Measurements from ENCODE around the gene UBE3D.
"Not testable (repeated sequence)": the region's sequence is repeated elsewhere in the genome, so short reads cannot be mapped to it uniquely, and the experiment has no call there.

Gene UBE3D

GRCh38 chr6:82978362-82978945 is 87.2 kb downstream of the UBE3D start:
- no peak for DNase-seq (ENCODE audit: low read depth in 2 of 2)

- DNase-seq (ENCODE audit: low read depth in 2 of 2): no peak
Observed at GRCh38 chr6:82976179-82976578, 89.5 kb downstream of the UBE3D start.

DNA sequence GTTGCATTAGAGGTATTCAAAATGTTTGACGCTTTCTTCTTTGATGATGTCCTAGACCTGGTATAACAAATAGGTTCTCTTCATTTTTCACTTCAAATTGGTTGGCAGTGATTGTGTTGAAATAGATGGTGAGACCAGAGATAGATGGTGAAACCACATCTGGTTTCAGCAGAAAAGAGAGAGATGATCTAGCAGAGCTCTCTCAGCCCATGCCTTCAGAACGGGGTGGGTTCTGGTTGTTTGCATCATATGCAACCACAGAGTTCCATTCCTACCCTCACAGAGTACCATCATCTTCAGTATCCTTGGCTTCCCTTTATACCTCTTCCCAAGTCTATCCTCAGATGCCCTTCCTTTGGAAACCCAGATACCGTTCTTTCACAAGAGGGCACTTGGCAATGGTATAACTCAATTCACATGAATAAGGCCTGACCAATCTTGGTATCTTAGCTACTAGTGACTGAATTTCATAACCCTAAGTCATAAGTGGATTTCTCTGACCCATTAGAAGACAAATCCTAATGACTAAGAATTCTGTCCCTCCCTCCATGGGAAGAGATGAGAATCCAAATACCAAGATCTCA is 93.7 kb downstream of the UBE3D start:
- DNase-seq (ENCODE audit: low read depth in 2 of 2): no peak

DNA sequence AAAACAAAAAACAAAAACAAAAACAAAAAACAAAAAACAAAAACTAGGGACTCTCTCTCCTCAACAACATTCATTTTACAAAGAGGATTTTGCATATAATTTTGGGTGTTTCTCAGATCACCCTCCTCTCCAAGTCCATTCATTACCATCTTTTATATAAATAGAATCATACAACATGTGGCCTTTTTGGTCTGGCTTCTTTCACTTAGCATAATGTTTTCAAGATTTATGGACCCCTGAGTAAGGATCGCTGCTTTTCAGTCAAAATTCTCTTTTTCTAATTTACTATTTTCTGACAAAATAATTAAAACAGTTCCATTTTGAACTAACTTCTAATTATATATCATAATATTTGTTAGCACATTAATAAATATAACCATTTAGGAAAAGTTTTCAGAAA is 94.8 kb downstream of the UBE3D start:
- no peak for DNase-seq (ENCODE audit: low read depth in 2 of 2)

GRCh38 chr6:82968708-82969107 is 96.9 kb downstream of the UBE3D start:
- no peak for DNase-seq (ENCODE audit: low read depth in 2 of 2)

- DNase-seq (ENCODE audit: low read depth in 2 of 2): no peak
Observed at GRCh38 chr6:82963191-82963925, 102.3 kb downstream of the UBE3D start.

- DNase-seq (ENCODE audit: low read depth in 2 of 2): no peak
Observed at GRCh38 chr6:82959385-82959941, 106.2 kb downstream of the UBE3D start.

DNA sequence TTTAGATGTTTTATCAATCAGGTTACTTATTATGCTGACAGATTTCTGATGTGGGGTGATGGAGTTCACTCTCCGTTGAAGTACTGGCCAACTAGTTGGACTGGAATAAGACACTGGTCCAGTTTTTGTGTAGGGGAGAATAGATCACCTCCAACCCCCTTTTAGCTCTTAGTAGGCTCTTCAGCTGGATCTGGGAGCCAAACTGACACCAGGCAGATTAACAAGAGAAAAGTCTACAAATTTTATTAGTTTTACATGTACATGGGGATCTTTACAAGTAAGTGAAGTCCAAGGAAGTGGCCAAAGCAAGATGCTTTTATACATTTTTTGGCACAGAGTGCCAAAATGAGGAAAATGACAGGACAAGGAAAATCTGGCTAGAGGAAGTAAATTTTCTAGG is 107.1 kb downstream of the UBE3D start:
- no peak for DNase-seq (ENCODE audit: low read depth in 2 of 2)

DNA sequence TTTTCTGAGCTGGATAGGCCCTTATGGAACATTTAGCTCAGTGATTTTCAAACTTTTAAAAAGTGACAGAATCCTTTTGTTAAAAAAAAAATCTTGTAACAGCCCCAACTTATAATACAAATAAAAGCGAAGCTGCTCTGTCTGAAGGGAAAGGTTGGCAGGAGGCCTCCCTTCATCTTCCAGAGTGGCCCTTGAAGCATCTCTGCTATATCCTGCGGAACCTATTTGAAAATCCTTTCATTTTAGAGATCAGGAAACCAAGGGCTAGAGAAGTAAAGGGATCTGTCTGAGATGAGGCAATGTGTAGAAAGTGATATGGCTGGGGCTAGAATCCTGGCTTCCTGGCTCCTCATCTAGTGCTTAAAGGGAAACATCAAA is 107.8 kb downstream of the UBE3D start:
- no peak for DNase-seq (ENCODE audit: low read depth in 2 of 2)

GRCh38 chr6:82957171-82957867 is 108.3 kb downstream of the UBE3D start:
- no peak for DNase-seq (ENCODE audit: low read depth in 2 of 2)

DNA sequence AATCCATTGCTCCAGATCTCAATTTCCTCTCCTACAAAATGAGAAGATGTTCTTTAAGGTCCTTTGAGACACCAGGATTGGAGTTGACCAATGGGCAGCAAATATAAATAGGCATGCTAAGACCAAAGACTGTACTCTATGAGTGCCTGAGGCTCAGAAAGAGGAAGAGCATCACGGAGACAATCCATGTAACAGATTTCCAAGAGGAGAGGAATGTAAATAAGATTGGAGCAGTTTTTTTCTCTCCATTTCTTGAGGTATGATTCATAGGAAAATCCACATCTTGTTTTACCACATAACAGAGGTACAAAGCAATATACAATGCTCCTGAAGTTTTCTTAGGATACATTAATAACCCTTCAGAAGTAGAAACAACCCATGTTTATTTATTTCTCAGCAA is 109.8 kb downstream of the UBE3D start:
- DNase-seq (ENCODE audit: low read depth in 2 of 2): no peak

DNA sequence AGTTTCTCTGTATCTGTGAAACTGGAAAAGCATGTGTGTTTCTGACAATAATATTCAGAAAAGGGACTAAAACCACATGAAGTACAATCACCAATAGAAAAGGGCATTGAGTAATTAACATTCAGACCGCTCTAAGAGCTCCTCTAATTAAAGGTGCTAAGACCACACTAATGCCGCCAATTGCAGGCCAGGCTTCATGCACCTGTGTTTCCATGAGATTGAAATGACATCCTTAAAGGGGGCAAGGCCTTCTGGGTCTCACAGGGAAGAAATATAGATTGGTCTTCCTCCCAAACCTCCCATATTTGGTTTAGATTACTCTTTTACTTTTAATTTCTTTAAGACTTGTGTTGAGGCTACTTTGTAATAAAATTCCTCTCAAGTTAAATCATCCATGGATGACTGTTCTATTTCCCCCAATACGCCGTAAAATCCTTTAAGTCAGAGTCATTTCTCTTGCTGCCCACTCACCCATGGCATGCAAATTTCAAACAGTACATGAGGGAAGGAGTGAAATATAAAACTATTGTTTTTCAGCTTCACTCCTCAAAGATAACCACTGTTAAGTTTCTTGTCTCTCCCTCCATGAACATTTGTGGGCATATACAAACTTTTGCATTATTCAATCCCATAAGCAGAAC is 110.6 kb downstream of the UBE3D start:
- no peak for DNase-seq (ENCODE audit: low read depth in 2 of 2)

DNA sequence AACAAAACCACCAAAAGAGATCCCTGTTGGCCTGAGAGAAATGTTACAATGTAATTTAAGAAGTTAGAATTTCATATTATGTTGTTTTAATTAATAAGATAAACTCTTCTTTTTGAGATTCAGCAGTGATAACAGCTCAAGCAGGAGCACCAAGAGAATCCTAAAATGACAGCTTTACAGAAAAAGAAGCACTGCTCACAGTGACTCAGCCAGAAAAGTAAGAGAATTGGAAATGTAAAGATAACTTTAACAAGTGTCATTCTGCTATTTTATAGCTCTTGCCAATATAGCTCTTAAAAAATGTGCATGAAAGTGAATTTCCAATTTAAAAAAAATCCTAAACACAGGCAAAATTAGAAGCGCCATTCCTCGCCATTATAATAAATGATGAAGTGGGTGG is 111.3 kb downstream of the UBE3D start:
- no peak for DNase-seq (ENCODE audit: low read depth in 2 of 2)

DNA sequence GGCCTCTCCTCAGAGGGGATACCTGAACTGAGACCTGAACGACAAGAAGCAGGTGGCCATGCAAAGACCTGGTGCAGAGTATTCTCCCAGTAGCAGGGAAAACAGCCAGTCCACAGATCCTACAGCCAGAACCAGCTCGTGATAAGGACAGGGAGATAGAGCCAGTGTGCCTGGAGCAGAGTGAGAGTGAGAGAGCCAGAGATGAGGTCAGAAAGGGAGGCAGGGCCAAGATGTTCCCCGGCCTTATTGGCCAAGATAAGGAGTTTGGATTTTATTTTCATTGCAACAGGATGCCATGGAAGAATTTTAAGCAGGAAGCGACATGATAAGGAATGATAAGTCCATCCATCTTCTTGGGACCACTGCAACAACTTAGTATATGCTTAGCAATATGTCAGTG is 111.8 kb downstream of the UBE3D start:
- no peak for DNase-seq (ENCODE audit: low read depth in 2 of 2)

DNA sequence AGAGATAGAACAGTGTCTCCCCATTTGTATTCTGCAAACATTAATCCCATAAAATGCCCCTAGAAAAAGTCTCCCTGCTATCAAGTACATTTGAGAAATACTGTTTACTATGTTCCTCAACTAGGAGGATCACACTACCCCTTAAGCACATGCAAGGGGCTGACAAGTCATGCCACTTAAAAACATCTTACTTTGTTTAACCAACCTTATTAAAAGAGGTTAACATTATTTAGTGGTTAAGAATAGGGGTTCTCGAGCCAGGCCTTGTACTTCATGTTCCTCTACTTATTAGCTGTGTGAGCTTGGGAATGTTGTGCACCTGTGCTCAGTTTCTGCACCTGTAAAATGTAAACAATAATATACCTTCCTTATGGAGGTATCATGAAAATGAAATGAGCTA is 113.7 kb downstream of the UBE3D start:
- no peak for DNase-seq (ENCODE audit: low read depth in 2 of 2)

DNA sequence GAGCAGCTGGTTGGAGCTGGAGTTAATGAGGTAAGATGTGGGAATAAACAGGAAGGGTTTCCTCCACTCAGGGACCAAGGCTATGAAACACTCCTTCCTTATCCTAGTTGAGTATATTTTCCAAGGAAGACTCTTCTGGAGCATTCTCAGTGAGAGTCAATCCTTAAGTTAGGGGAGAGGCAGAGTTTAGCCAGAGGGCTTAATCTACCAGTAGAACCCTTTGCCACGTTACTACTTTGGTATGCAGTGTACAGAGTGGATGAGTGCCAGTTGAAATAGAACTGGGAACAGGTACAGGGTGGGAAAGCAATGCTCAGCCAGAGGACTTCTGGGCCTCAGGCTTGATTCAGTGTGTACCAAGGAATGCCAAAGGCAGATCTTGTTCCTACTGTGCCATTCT is 114.3 kb downstream of the UBE3D start:
- DNase-seq (ENCODE audit: low read depth in 2 of 2): no peak

GRCh38 chr6:82930915-82931314 is 134.7 kb downstream of the UBE3D start:
- not testable (repeated sequence) for DNase-seq (ENCODE audit: low read depth in 2 of 2)

DNA sequence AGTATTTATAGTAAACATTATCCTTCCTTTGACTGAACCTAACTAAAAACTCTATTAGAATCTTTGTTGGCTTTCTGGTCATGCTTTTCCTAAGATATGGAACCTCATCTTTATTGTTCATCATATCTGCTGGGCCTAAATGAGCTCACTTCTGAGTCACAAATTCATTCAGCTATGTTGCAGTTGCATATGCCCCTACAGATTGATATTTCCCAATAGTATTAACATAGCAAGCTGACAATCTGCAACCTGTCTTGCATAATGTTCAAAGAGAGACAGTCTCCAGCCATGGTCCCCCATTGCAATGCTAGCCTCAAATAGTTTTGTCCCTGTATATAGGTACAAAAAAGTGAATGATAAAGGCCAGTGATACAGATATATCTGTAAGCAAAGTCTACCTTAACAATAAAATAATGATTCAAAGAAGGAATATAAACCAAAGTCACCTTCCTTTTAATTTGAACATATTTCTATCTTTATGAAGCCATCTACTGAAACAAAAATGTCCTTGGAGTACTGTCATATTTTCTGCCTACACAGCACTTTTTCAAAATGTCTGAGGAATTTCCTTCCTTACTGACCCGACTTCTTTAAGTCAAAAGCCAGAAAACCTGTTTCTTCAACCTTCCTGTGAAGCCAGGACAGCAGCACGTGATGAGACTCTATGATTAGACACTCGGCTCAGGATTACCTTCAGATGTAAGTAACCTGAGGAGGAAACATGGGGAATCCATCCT is 140.7 kb downstream of the UBE3D start:
- DNase-seq (ENCODE audit: low read depth in 2 of 2): no peak

GRCh38 chr6:82921258-82921657 is 144.4 kb downstream of the UBE3D start:
- DNase-seq (ENCODE audit: low read depth in 2 of 2): no peak

DNA sequence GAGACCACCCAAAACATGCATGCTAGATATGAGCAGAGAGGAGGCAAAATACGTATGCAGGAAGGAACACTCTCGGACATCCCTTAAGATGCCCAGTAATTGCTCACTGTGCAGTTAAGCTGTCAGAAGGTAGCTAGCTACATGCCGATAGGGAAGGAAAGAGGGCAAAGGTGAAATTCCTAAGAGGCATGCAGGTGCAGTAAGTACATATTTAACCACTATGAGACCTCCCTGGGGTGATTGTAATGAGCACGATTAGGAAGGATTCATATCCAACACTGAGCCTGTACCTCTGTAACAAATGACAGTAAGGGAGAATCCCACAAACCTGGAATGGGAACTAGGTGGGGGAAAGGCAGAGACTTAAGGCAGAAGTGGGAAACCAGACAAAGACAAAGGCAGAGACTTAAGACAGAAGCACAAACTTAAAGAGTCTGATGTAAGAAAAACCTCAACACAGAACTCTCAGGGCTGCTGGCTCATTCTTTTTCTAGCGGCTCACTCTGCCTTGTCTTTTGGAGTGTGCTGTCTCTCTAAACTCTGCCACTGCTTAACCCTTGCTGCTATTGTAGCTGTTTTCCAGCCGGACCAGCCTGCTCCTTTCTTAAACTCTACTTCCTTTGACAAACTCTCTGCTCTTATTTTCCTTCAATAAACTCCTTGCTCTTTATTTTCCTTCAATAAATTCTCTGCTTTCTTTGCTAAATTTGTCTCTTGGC is 148.1 kb downstream of the UBE3D start:
- no peak for DNase-seq (ENCODE audit: low read depth in 2 of 2)

DNA sequence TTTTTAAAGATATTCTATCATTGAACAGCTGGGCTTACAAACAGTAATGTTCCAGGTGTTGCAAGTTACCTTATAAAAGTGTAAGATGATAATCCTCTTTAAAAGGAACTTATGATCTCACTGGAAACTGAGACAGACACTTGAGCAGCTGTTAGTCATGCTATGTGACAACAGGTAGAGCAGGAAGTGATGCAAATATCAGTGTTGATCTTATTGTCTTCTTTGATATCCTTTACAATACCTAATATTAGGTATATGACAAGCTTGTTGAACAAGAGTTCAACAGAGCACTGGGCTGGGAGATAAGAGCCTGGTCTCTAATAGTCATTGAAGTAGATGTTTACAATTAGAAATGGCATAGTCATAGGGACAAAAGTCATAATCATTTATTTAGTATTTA is 150.0 kb downstream of the UBE3D start:
- DNase-seq (ENCODE audit: low read depth in 2 of 2): no peak

Data from stimulated activated CD4-positive, alpha-beta T cell treated with anti-CD3 and anti-CD28 coated beads, Interleukin-4, amount 100 ng/mL, for 48 hours (primary cell).